Stimulated activated CD8-positive, alpha-beta memory T cell treated with anti-CD3 and anti-CD28 coated beads, Interleukin-12 subunit alpha, Interleukin-12 subunit beta, amount 100 ng/mL, for 24 hours (primary cell): ENCODE data around the gene BOC.
"Not testable (repeated sequence)": the region's sequence is repeated elsewhere in the genome, so short reads cannot be mapped to it uniquely, and the experiment has no call there.

Experiments used
- DNase-seq: peaks from one replicate; pipeline ENCODE4 v3.0.0-alpha.2; 2020; ENCODE audit errors: extremely low read depth

The BOC gene, protein sequence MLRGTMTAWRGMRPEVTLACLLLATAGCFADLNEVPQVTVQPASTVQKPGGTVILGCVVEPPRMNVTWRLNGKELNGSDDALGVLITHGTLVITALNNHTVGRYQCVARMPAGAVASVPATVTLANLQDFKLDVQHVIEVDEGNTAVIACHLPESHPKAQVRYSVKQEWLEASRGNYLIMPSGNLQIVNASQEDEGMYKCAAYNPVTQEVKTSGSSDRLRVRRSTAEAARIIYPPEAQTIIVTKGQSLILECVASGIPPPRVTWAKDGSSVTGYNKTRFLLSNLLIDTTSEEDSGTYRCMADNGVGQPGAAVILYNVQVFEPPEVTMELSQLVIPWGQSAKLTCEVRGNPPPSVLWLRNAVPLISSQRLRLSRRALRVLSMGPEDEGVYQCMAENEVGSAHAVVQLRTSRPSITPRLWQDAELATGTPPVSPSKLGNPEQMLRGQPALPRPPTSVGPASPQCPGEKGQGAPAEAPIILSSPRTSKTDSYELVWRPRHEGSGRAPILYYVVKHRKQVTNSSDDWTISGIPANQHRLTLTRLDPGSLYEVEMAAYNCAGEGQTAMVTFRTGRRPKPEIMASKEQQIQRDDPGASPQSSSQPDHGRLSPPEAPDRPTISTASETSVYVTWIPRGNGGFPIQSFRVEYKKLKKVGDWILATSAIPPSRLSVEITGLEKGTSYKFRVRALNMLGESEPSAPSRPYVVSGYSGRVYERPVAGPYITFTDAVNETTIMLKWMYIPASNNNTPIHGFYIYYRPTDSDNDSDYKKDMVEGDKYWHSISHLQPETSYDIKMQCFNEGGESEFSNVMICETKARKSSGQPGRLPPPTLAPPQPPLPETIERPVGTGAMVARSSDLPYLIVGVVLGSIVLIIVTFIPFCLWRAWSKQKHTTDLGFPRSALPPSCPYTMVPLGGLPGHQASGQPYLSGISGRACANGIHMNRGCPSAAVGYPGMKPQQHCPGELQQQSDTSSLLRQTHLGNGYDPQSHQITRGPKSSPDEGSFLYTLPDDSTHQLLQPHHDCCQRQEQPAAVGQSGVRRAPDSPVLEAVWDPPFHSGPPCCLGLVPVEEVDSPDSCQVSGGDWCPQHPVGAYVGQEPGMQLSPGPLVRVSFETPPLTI

GRCh38 chr3:113211330-113212149, at the start of gene BOC:
Gene BOC, plus strand, starts transcription at chr3:113211557. Its CDS starts 38,246 bp downstream, at chr3:113249803.
- DNase-seq, result no peak

DNA sequence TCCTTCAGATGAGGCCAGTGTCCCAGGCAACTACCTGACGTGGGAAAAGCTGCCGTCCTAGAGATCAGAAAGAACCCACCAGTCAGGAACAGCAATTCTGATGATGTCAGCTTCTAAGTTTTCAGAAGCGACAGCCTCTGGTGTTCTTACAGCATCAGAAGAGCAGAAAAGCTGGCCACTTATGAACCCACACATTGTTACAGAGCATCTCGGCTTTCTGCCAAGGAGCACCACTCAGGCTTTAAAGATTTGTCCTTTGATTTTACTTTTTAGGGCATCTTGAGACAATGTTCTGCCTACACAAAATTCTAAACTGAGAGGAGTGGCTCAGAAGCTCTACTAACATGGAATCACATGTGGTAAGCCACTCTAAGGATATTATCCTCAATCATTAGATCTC, 49.7 kb upstream of the BOC start:
- no peak for DNase-seq

- no peak for DNase-seq
These were observed 48.2 kb upstream of the BOC start for GRCh38 chr3:113163152-113163551.

DNA sequence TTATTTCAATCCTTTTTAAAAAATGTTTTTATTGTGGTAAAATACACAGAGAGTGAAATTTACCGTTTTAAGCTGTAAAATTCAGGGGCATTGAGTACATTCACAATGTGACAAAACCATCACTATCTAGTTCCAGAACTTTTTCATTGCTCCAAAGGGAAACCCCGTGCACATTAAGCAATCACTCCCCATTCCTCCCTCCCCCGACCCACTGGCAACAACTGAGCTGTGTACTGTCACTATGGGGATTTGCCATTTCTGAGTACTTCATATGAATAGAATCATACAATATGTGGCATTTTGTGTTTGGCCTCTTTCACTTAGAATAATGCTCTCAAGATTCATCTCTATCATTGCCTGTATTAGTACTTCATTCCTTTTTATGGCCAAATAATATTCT, 45.5 kb upstream of the BOC start:
- no peak for DNase-seq

GRCh38 chr3:113166357-113166718, 45.0 kb upstream of the BOC start:
- DNase-seq, result no peak

- no peak for DNase-seq
These were observed 44.5 kb upstream of the BOC start for GRCh38 chr3:113166719-113167492.

GRCh38 chr3:113167825-113168801, 43.2 kb upstream of the BOC start:
- DNase-seq, result no peak

- DNase-seq, result no peak
These were observed 41.4 kb upstream of the BOC start for GRCh38 chr3:113169891-113170452.

GRCh38 chr3:113170771-113171170, 40.6 kb upstream of the BOC start:
- DNase-seq, result no peak

GRCh38 chr3:113171675-113172300, 39.6 kb upstream of the BOC start:
- not testable (repeated sequence) for DNase-seq

DNA sequence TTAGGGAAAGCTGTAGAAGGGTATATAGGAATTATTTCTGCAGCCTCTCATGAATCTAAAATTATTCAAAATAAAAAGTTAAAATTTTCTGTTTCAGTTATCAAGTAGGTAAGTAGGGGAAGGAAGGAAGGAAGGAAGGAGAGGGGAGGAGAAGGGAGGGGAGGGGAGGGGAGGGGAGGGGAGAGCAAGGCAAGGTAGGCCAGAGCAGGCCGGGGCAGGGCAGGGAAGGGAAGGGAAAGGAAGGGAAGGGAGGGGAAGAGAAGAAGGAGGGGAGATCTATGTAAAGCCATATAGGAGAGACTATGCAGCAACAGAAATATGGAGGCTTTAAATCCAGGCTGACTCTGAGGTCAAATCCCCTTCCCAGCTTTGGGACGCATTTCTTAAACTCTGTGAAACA, 38.3 kb upstream of the BOC start:
- DNase-seq, result no peak

DNA sequence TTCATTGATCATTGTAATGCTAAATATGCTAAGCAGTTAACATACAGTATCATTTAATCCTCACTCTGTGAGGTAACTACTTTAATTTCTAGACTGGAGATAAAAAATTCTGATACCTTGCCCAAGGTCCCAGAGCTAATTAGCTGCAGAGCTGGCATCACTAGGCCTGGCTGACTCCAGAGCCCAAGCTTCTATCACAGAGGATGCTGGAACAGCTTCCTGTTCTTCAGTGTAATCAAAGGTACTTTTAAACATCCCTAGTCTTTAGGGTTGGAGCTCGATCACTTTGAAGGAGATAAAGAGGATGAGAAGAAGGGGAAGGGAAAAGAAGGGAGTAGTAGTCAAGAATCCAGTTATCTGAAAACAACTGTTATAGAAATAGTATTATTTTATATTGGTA, 37.1 kb upstream of the BOC start:
- no peak for DNase-seq

DNA sequence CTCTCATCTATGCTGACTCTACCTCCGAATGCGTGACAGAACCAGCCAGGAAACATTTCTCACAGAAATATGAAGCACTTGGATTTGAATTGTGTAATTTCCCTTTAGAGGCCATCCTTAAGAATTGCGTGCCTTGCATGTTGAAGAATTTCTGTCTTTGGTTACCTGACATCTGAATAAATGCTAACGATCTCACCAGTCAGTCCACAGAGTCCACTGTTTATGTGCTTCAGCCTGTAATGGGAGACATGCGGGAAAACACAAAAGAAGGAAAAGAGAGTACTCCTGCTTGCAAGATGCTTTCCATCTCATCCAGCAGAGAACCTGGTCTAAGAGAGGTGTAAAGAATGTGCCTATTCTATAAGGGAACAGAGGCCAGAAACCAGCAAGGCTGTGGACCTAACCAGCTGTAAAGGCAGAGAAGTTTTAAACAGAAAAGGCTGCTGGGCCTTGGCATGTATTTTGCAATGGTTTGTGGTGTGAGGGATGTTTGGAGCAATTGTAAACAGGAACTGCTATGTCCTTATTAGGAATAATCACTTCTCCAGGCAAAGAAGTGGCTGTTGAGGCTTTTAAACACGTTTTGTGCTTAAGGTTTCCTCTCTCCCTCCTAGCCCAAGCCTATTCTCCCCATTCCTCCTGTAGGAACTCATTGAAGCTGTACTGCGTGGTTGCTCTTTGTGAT, 36.4 kb upstream of the BOC start:
- DNase-seq, result no peak

- DNase-seq, result no peak
These were observed 33.8 kb upstream of the BOC start for GRCh38 chr3:113177526-113177925.

GRCh38 chr3:113179235-113179824, 32.0 kb upstream of the BOC start:
- no peak for DNase-seq

- no peak for DNase-seq
These were observed 27.4 kb upstream of the BOC start for GRCh38 chr3:113183748-113184661.
